ENCODE data around the gene RHBDD2. TPM values are rescaled to one million over a fixed set of nuclear protein-coding genes. Genes with fewer than 3 reads are reported as not detected.

The RHBDD2 gene
- total RNA-seq, 2 experiments from 2014 or later, result 199 to 208 TPM

DNA sequence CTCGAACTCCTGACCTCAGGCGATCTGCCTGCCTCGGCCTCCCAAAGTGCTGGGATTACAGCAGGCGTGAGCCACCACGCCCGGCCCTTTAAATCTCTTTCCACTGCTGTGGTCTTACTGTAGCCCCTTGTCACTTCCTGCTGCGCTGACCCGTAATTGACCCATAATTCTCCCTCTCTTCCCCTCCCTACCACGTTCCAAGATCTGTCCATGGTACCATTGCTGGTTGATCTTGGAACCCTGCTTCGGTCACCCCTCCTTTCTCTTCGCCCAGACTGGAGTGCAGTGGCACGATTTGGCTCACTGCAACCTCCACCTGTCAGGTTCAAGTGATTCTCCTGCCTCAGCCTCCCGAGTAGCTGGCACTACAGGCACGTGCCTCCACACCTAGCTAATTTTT is 42.6 kb downstream of the RHBDD2 start:
- H3K9me3 Mint-ChIP-seq, result no peaks in the 10 kb centered on the region
- POLR2A ChIA-PET, result no interaction called here
- Histone ChIP-seq H3K4me1 (ENCODE audit: insufficient read depth, low read length) (peaks cover 39% of the 10 kb centered on the region), H3K9me3 (ENCODE audit: control insufficient read depth in 1 of 2, insufficient read depth in 1 of 2, low read length in 2 of 2) (no peaks in the 10 kb centered on the region), H3K27ac (ENCODE audit: low read depth in 1 of 2, low read length in 2 of 2) (no peak overlapping the region), H3K27me3 (ENCODE audit: control insufficient read depth in 1 of 2, insufficient read depth in 2 of 2, low read length in 2 of 2) (no peaks in the 10 kb centered on the region), H3K4me3 (ENCODE audit: low read length) (no peak overlapping the region), H3K36me3 (ENCODE audit: insufficient read depth, low read length) (peaks cover 4% of the 10 kb centered on the region)
- TF ChIP-seq CTCF (IDR thresholded peaks at IDR 0.05), result no peak
- CTCF ChIA-PET, result no interaction called here
- H3K36me3 Mint-ChIP-seq (ENCODE audit: low read depth), result peaks cover 11% of the 10 kb centered on the region
- DNase-seq, result no peak
- no peak overlapping the region for H3K4me3 Mint-ChIP-seq
- no peak for ATAC-seq (ENCODE audit: poor library complexity)
- intact Hi-C loops (cut with DNase I, micrococcal nuclease), result no loop called here
- no peaks in the 10 kb centered on the region for H3K27me3 Mint-ChIP-seq
- H3K27ac Mint-ChIP-seq, result no peak overlapping the region
- H3K4me1 Mint-ChIP-seq (ENCODE audit: low read depth), result peaks cover 37% of the 10 kb centered on the region

DNA sequence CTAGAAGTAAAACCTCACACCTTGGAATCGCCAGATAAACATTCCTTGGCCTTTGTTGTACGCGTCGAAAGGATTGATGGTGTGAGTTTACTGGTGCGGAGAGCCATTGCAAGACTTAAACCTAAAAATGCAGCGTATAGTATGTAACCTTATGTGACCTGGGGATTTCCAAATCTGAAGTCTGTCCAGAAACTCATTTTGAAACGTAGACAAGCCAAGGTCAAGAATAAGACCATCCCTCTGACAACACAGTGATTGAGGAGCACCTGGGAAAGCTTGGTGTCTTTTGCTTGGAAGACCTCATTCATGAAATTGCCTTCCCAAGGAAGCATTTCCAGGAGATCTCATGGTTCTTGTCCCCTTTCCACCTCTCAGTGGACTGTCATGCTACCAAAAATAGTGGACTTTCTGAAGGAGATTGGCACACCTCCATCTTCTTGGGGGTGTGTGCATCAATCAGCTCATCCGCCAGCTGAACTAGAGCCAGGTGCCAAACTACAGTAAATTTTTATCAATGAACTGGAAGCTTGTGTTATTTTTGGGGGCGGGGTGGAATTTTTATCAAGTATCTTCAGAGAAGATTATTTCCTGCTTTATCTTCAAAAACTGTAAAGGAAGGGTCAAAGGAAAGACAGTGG is 44.3 kb downstream of the RHBDD2 start:
- Histone ChIP-seq H3K4me3 (ENCODE audit: low read length) (no peak overlapping the region), H3K27me3 (ENCODE audit: control insufficient read depth in 1 of 2, insufficient read depth in 2 of 2, low read length in 2 of 2) (no peaks in the 10 kb centered on the region), H3K4me1 (ENCODE audit: insufficient read depth, low read length) (peaks cover 28% of the 10 kb centered on the region), H3K27ac (ENCODE audit: low read depth in 1 of 2, low read length in 2 of 2) (no peak overlapping the region), H3K36me3 (ENCODE audit: insufficient read depth, low read length) (peaks cover 4% of the 10 kb centered on the region), H3K9me3 (ENCODE audit: control insufficient read depth in 1 of 2, insufficient read depth in 1 of 2, low read length in 2 of 2) (no peaks in the 10 kb centered on the region)
- Mint-ChIP-seq H3K4me1 (ENCODE audit: low read depth) (peaks cover 34% of the 10 kb centered on the region), H3K36me3 (ENCODE audit: low read depth) (peaks cover 11% of the 10 kb centered on the region), H3K4me3 (no peak overlapping the region), H3K9me3 (no peaks in the 10 kb centered on the region), H3K27me3 (no peaks in the 10 kb centered on the region), H3K27ac (no peak overlapping the region)
- POLR2A ChIA-PET, result interaction anchor here (1.1 kb wide), 1 partner anchor 8 kb away, joined by 3 read pairs; no protein-coding TSS in a partner anchor
- no peak for DNase-seq
- CTCF ChIA-PET, result interaction anchor here (0.6 kb wide), 1 partner anchor 441 kb away, joined by 4 read pairs; no protein-coding TSS in a partner anchor
- intact Hi-C loops (cut with DNase I, micrococcal nuclease), result no loop called here
- no peak for ATAC-seq (ENCODE audit: poor library complexity)
- TF ChIP-seq CTCF (IDR thresholded peaks at IDR 0.05), result no peak

- H3K9me3 ChIP-seq (ENCODE audit: control insufficient read depth in 1 of 2, insufficient read depth in 1 of 2, low read length in 2 of 2), result no peaks in the 10 kb centered on the region
- POLR2A ChIA-PET, result interaction anchor here (1.0 kb wide), 1 partner anchor 96 kb away, joined by 3 read pairs; no protein-coding TSS in a partner anchor
- Mint-ChIP-seq H3K9me3 (no peaks in the 10 kb centered on the region), H3K4me3 (no peak overlapping the region), H3K36me3 (ENCODE audit: low read depth) (peaks cover 11% of the 10 kb centered on the region), H3K27ac (no peak overlapping the region), H3K4me1 (ENCODE audit: low read depth) (peaks cover 35% of the 10 kb centered on the region), H3K27me3 (no peaks in the 10 kb centered on the region)
- no peak overlapping the region for H3K4me3 ChIP-seq (ENCODE audit: low read length)
- H3K27ac ChIP-seq (ENCODE audit: low read depth in 1 of 2, low read length in 2 of 2), result no peak overlapping the region
- CTCF ChIA-PET, result no interaction called here
- intact Hi-C loops (cut with DNase I, micrococcal nuclease), result no loop called here
- no peak for ATAC-seq (ENCODE audit: poor library complexity)
- DNase-seq, result no peak
- peaks cover 28% of the 10 kb centered on the region for H3K4me1 ChIP-seq (ENCODE audit: insufficient read depth, low read length)
- no peaks in the 10 kb centered on the region for H3K27me3 ChIP-seq (ENCODE audit: control insufficient read depth in 1 of 2, insufficient read depth in 2 of 2, low read length in 2 of 2)
- no peak for TF ChIP-seq CTCF (IDR thresholded peaks at IDR 0.05)
- peaks cover 4% of the 10 kb centered on the region for H3K36me3 ChIP-seq (ENCODE audit: insufficient read depth, low read length)
Measured at GRCh38 chr7:75924256-75924655, 45.4 kb downstream of the RHBDD2 start.

All from CD4-positive, alpha-beta T cell (primary cell).